GM12872 (cell line): Measurements from ENCODE around the gene NSMF.

ENCODE experiments used
- CTCF ChIP-seq: IDR thresholded peaks from 3 replicates; pipeline ENCODE4 v1.5.1; 2011; ENCODE audit warnings: low read depth, mild to moderate bottlenecking, low read length, moderate library complexity; ENCODE audit not compliant: insufficient read depth

NSMF gene

GRCh38 chr9:137459152-137459600 is at the start of gene NSMF:
Gene NSMF, minus strand, starts transcription at chr9:137459334. Its CDS starts 232 bp downstream, at chr9:137459102.
- no peak for TF ChIP-seq CTCF

- no peak for TF ChIP-seq CTCF
These were observed 47.6 kb upstream of the NSMF start for GRCh38 chr9:137506702-137507171.

GRCh38 chr9:137506274-137506673 is 47.1 kb upstream of the NSMF start:
- no peak for TF ChIP-seq CTCF

- TF ChIP-seq CTCF, result no peak
These were observed 46.4 kb upstream of the NSMF start for GRCh38 chr9:137505421-137506140.

GRCh38 chr9:137504432-137504777 is 45.3 kb upstream of the NSMF start:
- TF ChIP-seq CTCF, result no peak

GRCh38 chr9:137502008-137502911 is 43.1 kb upstream of the NSMF start:
- no peak for TF ChIP-seq CTCF

GRCh38 chr9:137501457-137501856 is 42.3 kb upstream of the NSMF start:
- TF ChIP-seq CTCF, result no peak
